Stomach (tissue), 4 donors: ENCODE measurements around the gene RPL18.
"Not testable (repeated sequence)": the region's sequence is repeated elsewhere in the genome, so short reads cannot be mapped to it uniquely, and the experiment has no call there.

Experiments
- POLR2A ChIP-seq, 4 donors: fragments of 450-650 bp; IDR thresholded peaks; one replicate each; pipeline ENCODE4 v1.6.1; 2016; ENCODE audit warnings: antibody characterized with exemption in 4 of 4, control low read depth in 2 of 4, mild to moderate bottlenecking in 1 of 4, moderate library complexity in 1 of 4
- POLR2AphosphoS5 ChIP-seq, 3 donors: sonication (generic); formaldehyde crosslinking; IDR thresholded peaks; one replicate each; pipeline ENCODE4 v1.6.1; 2016; ENCODE audit warnings: antibody characterized with exemption in 3 of 3
- TF ChIP-seq, protein P1 (sequence below), 7 experiments: fragments of 450-650 bp in 4 of 7; fragments of 200-600 bp in 3 of 7; sonication (generic) in 3 of 7; IDR thresholded peaks; one replicate each; pipeline ENCODE4 v1.5.1; 2016 to 2019; ENCODE audit warnings: antibody characterized with exemption in 7 of 7, control low read depth in 2 of 7, mild to moderate bottlenecking in 1 of 7

DNA sequence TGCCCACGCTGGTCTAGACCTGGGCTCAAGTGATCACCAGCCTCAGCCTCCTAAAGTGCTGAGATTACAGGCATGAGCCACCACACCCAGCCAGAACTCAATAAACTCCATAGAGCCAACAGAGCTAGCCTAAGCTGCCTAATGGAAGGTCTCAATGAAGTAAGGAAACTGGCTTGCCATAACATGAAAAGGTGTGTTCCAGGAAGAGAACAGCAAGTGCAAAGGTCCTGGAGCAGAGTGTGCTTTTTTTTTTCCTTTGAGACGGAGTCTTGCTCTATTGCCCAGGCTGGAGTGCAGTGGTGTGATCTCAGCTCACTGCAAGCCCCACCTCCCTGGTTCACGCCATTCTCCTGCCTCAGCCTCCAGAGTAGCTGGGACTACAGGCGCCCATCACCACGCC lies 38.9 kb upstream of the RPL18 start:
- TF ChIP-seq, protein P1, sequence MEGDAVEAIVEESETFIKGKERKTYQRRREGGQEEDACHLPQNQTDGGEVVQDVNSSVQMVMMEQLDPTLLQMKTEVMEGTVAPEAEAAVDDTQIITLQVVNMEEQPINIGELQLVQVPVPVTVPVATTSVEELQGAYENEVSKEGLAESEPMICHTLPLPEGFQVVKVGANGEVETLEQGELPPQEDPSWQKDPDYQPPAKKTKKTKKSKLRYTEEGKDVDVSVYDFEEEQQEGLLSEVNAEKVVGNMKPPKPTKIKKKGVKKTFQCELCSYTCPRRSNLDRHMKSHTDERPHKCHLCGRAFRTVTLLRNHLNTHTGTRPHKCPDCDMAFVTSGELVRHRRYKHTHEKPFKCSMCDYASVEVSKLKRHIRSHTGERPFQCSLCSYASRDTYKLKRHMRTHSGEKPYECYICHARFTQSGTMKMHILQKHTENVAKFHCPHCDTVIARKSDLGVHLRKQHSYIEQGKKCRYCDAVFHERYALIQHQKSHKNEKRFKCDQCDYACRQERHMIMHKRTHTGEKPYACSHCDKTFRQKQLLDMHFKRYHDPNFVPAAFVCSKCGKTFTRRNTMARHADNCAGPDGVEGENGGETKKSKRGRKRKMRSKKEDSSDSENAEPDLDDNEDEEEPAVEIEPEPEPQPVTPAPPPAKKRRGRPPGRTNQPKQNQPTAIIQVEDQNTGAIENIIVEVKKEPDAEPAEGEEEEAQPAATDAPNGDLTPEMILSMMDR (IDR thresholded peaks at IDR 0.05), result not testable (repeated sequence)
- TF ChIP-seq POLR2AphosphoS5, POLR2A (IDR thresholded peaks at IDR 0.05): not testable (repeated sequence)
